ENCODE measurements around the gene CACNA1C.

DNA sequence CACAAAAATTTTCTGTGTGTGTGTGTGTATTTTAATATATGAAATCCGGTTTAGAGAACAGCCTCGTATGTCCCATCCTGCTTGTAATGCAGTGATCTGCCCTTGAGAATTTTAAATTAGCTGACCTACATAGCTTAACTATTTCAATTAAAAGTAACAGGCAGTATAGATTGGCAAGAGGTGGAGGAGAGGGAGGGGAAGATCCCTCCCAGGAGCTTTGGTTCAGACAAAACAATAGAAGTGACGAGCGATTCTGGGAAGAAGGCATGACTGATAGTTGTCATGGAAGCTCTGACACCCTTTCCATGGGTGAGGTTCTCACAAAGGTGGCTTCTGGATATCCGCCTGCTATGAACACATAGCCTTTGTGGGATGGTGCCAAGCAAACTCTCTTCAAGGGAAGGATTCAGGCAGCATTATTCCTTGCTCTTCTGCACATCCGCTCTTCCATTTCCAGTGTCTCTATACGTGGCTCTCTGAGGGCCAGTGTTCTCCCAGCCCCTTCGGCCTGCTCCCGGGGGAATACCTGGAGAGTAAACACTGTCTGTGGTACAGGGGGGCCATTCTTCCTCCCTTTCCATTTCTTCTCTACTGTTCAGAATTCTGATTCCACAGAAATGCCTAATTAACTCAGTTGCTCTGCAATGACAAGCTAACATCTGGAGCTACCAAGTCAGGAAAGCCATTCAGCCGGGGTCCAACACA, 182.0 kb downstream of the CACNA1C start:
- TF ChIP-seq CTCF (conservative IDR thresholded peaks at IDR 0.05), result no peak
- no peak for TF ChIP-seq EZH2 (IDR thresholded peaks at IDR 0.05; ENCODE audit: low read depth)

Measured in PC-9 (cell line).